Breast epithelium (tissue), 4 donors: Measurements from ENCODE around the gene ZNF407. TPM values are rescaled to one million over a fixed set of nuclear protein-coding genes. Genes with fewer than 3 reads are reported as not detected.

ENCODE experiments used
- DNase-seq, 2 donors: peaks; one replicate each; pipeline ENCODE4 v3.0.0-alpha.2; 2019; ENCODE audit warnings: low spot score in 2 of 2
- H3K27ac ChIP-seq, 2 donors: fragments of 200-600 bp; sonication (generic) in 1 of 2; one replicate each; pipeline ENCODE4 v1.5.1; 2016 to 2019; ENCODE audit warnings: mild to moderate bottlenecking in 1 of 2
- H3K27me3 ChIP-seq, 2 donors: fragments of 200-600 bp; sonication (generic) in 1 of 2; one replicate each; pipeline versions ENCODE4 v1.5.1 to v1.6.0; 2017 to 2019; ENCODE audit warnings: control low read depth in 1 of 2, mild to moderate bottlenecking in 1 of 2
- H3K36me3 ChIP-seq: fragments of 200-600 bp; one replicate; pipeline ENCODE4 v1.5.1; 2019
- H3K4me1 ChIP-seq, 2 donors: fragments of 200-600 bp; sonication (generic); one replicate each; pipeline ENCODE4 v1.5.1; 2016 to 2019; ENCODE audit warnings: control low read depth in 1 of 2
- H3K4me3 ChIP-seq, 3 donors: fragments of 200-600 bp; sonication (generic); 1 replicate in 2 of 3; 2 replicates in 1 of 3; pipeline ENCODE4 v1.5.1; 2016 to 2019; ENCODE audit warnings: mild to moderate bottlenecking in 3 of 3, moderate library complexity in 2 of 3
- H3K9me3 ChIP-seq, 2 donors: fragments of 200-600 bp; sonication (generic) in 1 of 2; one replicate each; pipeline ENCODE4 v1.5.1; 2016 to 2019; ENCODE audit warnings: control low read depth in 1 of 2
- POLR2A ChIP-seq: fragments of 450-650 bp; IDR thresholded peaks from one replicate; pipeline ENCODE4 v1.6.1; 2016; ENCODE audit warnings: antibody characterized with exemption, mild to moderate bottlenecking, moderate library complexity
- POLR2AphosphoS5 ChIP-seq, 3 donors: sonication (generic); formaldehyde crosslinking; IDR thresholded peaks; one replicate each; pipeline ENCODE4 v1.6.1; 2017; ENCODE audit warnings: antibody characterized with exemption in 3 of 3
- intact Hi-C: fragments of 100-400 bp; cut with DNase I; formaldehyde crosslinking; loops from one replicate; pipeline ENCODE4 v1.15.1; 2023; ENCODE audit warnings: low total_unique reads
- total RNA-seq, 3 donors: library from RNA; depleted of rRNA; stranded (reverse); fragments of >200 nt; gene quantifications; one replicate each; pipeline ENCODE4 v1.1.0, GENCODE V29; 2016
- TF ChIP-seq, protein P1 (sequence below), 3 donors: fragments of 450-650 bp; IDR thresholded peaks; one replicate each; pipeline ENCODE4 v1.5.1; 2016 to 2017; ENCODE audit warnings: antibody characterized with exemption in 3 of 3, mild to moderate bottlenecking in 3 of 3, moderate library complexity in 3 of 3

ZNF407 gene
- total RNA-seq, 3 donors from 2014 or later, result 14.9 to 30.1 (median 22.3) TPM

DNA sequence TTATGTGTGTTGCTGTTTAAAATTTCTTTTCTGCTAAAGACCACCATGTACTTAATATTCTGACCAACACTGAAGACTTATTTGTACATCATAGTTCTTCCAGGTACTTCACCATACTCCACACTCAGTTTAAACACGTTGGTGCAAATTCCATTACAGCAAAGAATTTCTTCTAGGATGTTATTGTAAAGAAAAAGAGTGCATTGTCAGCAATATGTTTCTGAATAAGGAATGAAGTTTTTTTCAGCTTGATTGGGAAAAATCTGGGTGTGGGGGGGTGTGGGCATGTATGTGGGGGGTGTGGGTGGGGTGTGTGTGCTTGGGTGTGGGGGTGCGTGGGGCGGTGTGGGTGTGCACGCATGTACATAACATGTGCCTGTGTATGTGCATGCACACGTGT, 447.1 kb downstream of the ZNF407 start:
- H3K4me1 ChIP-seq, result no peaks in the 10 kb centered on the region
- H3K9me3 ChIP-seq, result no peaks in the 10 kb centered on the region
- no peak for TF ChIP-seq POLR2AphosphoS5 (IDR thresholded peaks at IDR 0.05)
- no peak for TF ChIP-seq POLR2A
- TF ChIP-seq, protein P1, sequence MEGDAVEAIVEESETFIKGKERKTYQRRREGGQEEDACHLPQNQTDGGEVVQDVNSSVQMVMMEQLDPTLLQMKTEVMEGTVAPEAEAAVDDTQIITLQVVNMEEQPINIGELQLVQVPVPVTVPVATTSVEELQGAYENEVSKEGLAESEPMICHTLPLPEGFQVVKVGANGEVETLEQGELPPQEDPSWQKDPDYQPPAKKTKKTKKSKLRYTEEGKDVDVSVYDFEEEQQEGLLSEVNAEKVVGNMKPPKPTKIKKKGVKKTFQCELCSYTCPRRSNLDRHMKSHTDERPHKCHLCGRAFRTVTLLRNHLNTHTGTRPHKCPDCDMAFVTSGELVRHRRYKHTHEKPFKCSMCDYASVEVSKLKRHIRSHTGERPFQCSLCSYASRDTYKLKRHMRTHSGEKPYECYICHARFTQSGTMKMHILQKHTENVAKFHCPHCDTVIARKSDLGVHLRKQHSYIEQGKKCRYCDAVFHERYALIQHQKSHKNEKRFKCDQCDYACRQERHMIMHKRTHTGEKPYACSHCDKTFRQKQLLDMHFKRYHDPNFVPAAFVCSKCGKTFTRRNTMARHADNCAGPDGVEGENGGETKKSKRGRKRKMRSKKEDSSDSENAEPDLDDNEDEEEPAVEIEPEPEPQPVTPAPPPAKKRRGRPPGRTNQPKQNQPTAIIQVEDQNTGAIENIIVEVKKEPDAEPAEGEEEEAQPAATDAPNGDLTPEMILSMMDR (IDR thresholded peaks at IDR 0.05), result no peak
- H3K27me3 ChIP-seq, result no peaks in the 10 kb centered on the region
- H3K36me3 ChIP-seq, result no peaks in the 10 kb centered on the region
- no peak overlapping the region for H3K27ac ChIP-seq
- intact Hi-C loops, result no loop called here
- H3K4me3 ChIP-seq, result no peak overlapping the region
- no peak for DNase-seq

DNA sequence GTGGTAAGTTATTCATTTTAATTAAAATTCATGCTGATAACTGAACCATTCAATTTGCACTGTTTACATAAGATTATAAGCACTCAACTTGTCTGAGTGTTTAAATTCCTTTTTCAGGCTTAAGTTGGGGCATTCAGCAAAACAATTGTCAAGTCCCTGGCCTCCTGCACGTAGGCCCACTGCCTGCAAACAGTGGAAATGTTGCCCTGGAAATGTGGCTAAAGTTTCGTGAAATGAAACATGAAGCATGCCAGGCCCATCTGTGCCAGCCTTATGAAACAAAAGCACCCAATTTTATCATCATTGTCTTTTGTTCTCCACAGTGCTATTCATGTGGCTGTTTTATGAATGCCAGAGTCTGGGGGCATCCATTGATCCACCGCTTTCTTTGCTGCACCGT, 447.6 kb downstream of the ZNF407 start:
- Histone ChIP-seq H3K4me1 (no peaks in the 10 kb centered on the region), H3K36me3 (no peaks in the 10 kb centered on the region), H3K27ac (no peak overlapping the region), H3K27me3 (no peaks in the 10 kb centered on the region), H3K9me3 (no peaks in the 10 kb centered on the region), H3K4me3 (no peak overlapping the region)
- no peak for TF ChIP-seq POLR2AphosphoS5 (IDR thresholded peaks at IDR 0.05)
- TF ChIP-seq, protein P1 (IDR thresholded peaks at IDR 0.05), result no peak
- no peak for TF ChIP-seq POLR2A
- DNase-seq, result no peak
- intact Hi-C loops, result no loop called here

DNA sequence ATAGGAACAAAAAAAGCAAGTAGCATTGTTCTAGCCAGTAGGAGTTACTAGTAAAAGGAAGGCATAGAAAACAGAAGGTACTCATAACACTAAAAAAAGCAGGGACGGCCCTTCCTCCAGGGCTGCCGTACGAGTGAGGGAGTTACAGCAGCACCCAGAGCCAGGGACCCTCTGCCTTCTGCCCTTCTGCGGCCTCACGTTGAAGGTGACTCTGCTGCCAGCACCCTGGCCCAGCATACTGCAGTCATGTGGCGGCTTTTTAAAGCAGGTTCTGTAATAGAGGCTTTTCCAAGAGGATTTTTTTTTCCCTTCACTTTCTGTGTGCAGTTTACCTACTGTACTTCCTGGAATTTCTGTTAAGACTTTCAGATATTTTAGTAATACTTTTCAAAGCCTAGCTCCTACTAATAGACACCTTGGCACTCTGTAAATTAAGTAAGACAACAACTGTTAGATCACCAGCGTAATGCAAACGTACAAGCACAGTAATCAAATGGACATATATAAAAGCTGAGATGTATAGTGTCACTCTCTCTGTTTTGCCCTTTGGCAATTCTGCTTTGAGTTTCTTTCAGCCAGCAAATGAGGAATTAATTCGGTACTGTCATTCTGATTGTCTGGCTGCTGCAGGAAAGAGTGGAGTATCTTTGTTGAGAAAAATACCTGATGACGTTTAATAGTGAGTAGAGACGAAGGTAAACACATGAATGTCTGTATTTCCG, 449.7 kb downstream of the ZNF407 start:
- no peak for DNase-seq
- TF ChIP-seq POLR2A, result no peak
- TF ChIP-seq, protein P1 (IDR thresholded peaks at IDR 0.05), result no peak
- no peak for TF ChIP-seq POLR2AphosphoS5 (IDR thresholded peaks at IDR 0.05)
- Histone ChIP-seq H3K36me3 (no peaks in the 10 kb centered on the region), H3K9me3 (no peaks in the 10 kb centered on the region), H3K4me1 (no peaks in the 10 kb centered on the region), H3K27ac (no peak overlapping the region), H3K4me3 (no peak overlapping the region), H3K27me3 (no peaks in the 10 kb centered on the region)
- intact Hi-C loops, result no loop called here

- intact Hi-C loops, result no loop called here
- H3K36me3 ChIP-seq, result no peaks in the 10 kb centered on the region
Observed at GRCh38 chr18:75048776-75049454, 451.2 kb downstream of the ZNF407 start.

DNA sequence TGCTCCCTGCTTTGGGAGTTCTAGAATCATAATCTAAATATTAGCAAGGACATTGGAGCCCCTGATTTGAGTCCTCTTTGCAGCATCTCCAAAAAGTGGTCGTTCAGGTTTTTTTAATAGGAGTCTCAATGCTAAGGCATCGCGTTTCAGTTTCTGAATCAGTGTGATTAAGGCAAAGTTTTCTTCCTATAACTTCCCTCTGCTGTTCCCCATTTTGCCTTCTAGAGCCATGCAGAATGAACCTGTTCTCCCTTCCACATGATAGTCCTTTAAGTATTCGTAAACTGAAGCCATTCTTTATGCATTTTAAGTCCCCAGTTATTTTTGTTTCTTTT, 451.8 kb downstream of the ZNF407 start:
- no peak overlapping the region for H3K4me3 ChIP-seq
- no peaks in the 10 kb centered on the region for H3K9me3 ChIP-seq
- H3K4me1 ChIP-seq, result no peaks in the 10 kb centered on the region
- H3K36me3 ChIP-seq, result no peaks in the 10 kb centered on the region
- TF ChIP-seq POLR2A, result no peak
- TF ChIP-seq, protein P1 (IDR thresholded peaks at IDR 0.05), result no peak
- no peak for TF ChIP-seq POLR2AphosphoS5 (IDR thresholded peaks at IDR 0.05)
- no peak for DNase-seq
- no peaks in the 10 kb centered on the region for H3K27me3 ChIP-seq
- intact Hi-C loops, result no loop called here
- no peak overlapping the region for H3K27ac ChIP-seq

More at GRCh38 chr18:75048776-75049454, 451.2 kb downstream of the ZNF407 start:
- TF ChIP-seq, protein P1 (IDR thresholded peaks at IDR 0.05), result no peak
- TF ChIP-seq POLR2AphosphoS5 (IDR thresholded peaks at IDR 0.05) (no peak), POLR2A (no peak)
- no peak for DNase-seq
- H3K27ac ChIP-seq, result no peak overlapping the region
- no peaks in the 10 kb centered on the region for H3K4me1 ChIP-seq
- no peak overlapping the region for H3K4me3 ChIP-seq
- no peaks in the 10 kb centered on the region for H3K27me3 ChIP-seq
- H3K9me3 ChIP-seq, result no peaks in the 10 kb centered on the region
